IMR-90 (cell line): Measurements from ENCODE around the gene C1QL1. TPM values are rescaled to one million over a fixed set of nuclear protein-coding genes. Genes with fewer than 3 reads are reported as not detected.

Experiments
- ATAC-seq: fragments of 200-7000 bp; cut with Tn5 transposase; 2 replicates; pipeline ENCODE4 v1.9.1; 2020; ENCODE audit warnings: low read depth, mild to moderate bottlenecking, moderate library complexity
- BruUV-seq: library from RNA; stranded (reverse); fragments of 400-500 nt; replicated peaks from 2 replicates; lab custom pipeline; 2021; lab: Mats Ljungman, UMichigan
- CTCF ChIA-PET: fragments of 300-600 bp; formaldehyde crosslinking; extraction: SDS; loops from one replicate; lab custom pipeline; 2021; ENCODE audit warnings: antibody characterized with exemption; lab: Yijun Ruan, JAX
- POLR2A ChIA-PET: fragments of 300-600 bp; sonication (Branson Sonifier 250); formaldehyde crosslinking; loops from one replicate; lab custom pipeline; 2022; ENCODE audit warnings: antibody characterized with exemption; ENCODE audit not compliant: unreplicated experiment; lab: Charles Lee
- DNase-seq: peaks from one replicate; pipeline ENCODE4 v3.0.0; 2013
- H2AFZ ChIP-seq: replicated peaks from 2 replicates; pipeline ENCODE3; 2013; ENCODE audit warnings: low read length, mild to moderate bottlenecking; ENCODE audit not compliant: poor library complexity
- H2AK5ac ChIP-seq: 2 replicates; pipeline ENCODE4 v1.6.1; 2013; ENCODE audit warnings: low read depth, low read length, inconsistent platforms
- H2AK9ac ChIP-seq: replicated peaks from 2 replicates; pipeline ENCODE3; 2013; ENCODE audit warnings: mild to moderate bottlenecking, low read depth, low read length, moderate library complexity; ENCODE audit not compliant: poor library complexity
- H2BK120ac ChIP-seq: 2 replicates; pipeline ENCODE4 v1.6.1; 2013; ENCODE audit warnings: low read depth, low read length, inconsistent platforms
- H2BK15ac ChIP-seq: 3 replicates; pipeline ENCODE4 v1.6.1; 2013; ENCODE audit warnings: low read depth, low read length, inconsistent platforms
- H2BK20ac ChIP-seq: 2 replicates; pipeline ENCODE4 v1.6.1; 2013; ENCODE audit warnings: low read depth, mild to moderate bottlenecking, inconsistent platforms, low read length, moderate library complexity
- H2BK5ac ChIP-seq: 2 replicates; pipeline ENCODE4 v1.6.1; 2013; ENCODE audit warnings: mild to moderate bottlenecking, low read depth, low read length, inconsistent platforms; ENCODE audit not compliant: poor library complexity, severe bottlenecking
- H3K14ac ChIP-seq: replicated peaks from 2 replicates; pipeline ENCODE4 v1.6.1; 2013; ENCODE audit warnings: low read depth, low read length, inconsistent platforms
- H3K18ac ChIP-seq: 2 replicates; pipeline ENCODE4 v1.6.1; 2013; ENCODE audit warnings: low read depth, low read length, control low read depth
- H3K23ac ChIP-seq: 2 replicates; pipeline ENCODE4 v1.6.1; 2013; ENCODE audit warnings: low read depth, low read length, inconsistent platforms
- H3K27ac ChIP-seq: 2 replicates; pipeline ENCODE4 v1.5.1; 2013; ENCODE audit warnings: mild to moderate bottlenecking, control low read depth, low read length; ENCODE audit not compliant: insufficient read depth
- H3K27me3 ChIP-seq: 2 replicates; pipeline ENCODE4 v1.6.1; 2013; ENCODE audit warnings: low read length; ENCODE audit not compliant: control insufficient read depth, insufficient read depth
- H3K36me3 ChIP-seq: 2 replicates; pipeline ENCODE4 v1.6.1; 2013; ENCODE audit warnings: low read length, mixed read lengths; ENCODE audit not compliant: control insufficient read depth, insufficient read depth
- H3K4ac ChIP-seq: 2 replicates; pipeline ENCODE4 v1.6.1; 2013; ENCODE audit warnings: low read depth, low read length, inconsistent platforms
- H3K4me1 ChIP-seq: 2 replicates; pipeline ENCODE4 v1.6.1; 2013; ENCODE audit warnings: low read length, mixed read lengths; ENCODE audit not compliant: control insufficient read depth, insufficient read depth
- H3K4me2 ChIP-seq: 2 replicates; pipeline ENCODE4 v1.6.1; 2013; ENCODE audit warnings: low read depth, mild to moderate bottlenecking, control low read depth, low read length, moderate library complexity
- H3K4me3 ChIP-seq: 2 replicates; pipeline ENCODE4 v1.5.1; 2013; ENCODE audit warnings: low read depth, mild to moderate bottlenecking, control low read depth, low read length, moderate library complexity; ENCODE audit not compliant: insufficient read depth
- H3K56ac ChIP-seq: 2 replicates; pipeline ENCODE4 v1.6.1; 2013; ENCODE audit warnings: low read length, inconsistent platforms; ENCODE audit not compliant: insufficient read depth; ENCODE audit errors: extremely low read depth
- H3K79me1 ChIP-seq, 2 experiments: 2 replicates each; pipeline ENCODE4 v1.6.1; 2013; ENCODE audit warnings: low read length in 2 of 2, inconsistent platforms in 1 of 2, low read depth in 1 of 2
- H3K9ac ChIP-seq: 2 replicates; pipeline ENCODE4 v1.6.1; 2013; ENCODE audit warnings: low read depth, low read length, control low read depth
- H3K9me1 ChIP-seq: 2 replicates; pipeline ENCODE4 v1.6.1; 2013; ENCODE audit warnings: low read length, inconsistent platforms; ENCODE audit not compliant: insufficient read depth
- H3K9me3 ChIP-seq: 2 replicates; pipeline ENCODE4 v1.6.1; 2013; ENCODE audit warnings: low read length; ENCODE audit not compliant: control insufficient read depth, insufficient read depth
- H4K20me1 ChIP-seq: 2 replicates; pipeline ENCODE4 v1.6.1; 2013; ENCODE audit warnings: low read length, inconsistent platforms; ENCODE audit not compliant: insufficient read depth
- H4K5ac ChIP-seq: 2 replicates; pipeline ENCODE4 v1.6.1; 2013; ENCODE audit warnings: mild to moderate bottlenecking, low read depth, low read length, control low read depth
- H4K8ac ChIP-seq, 2 experiments: 2 replicates each; pipeline ENCODE4 v1.6.1; 2013; ENCODE audit warnings: low read depth in 2 of 2, low read length in 2 of 2, control low read depth in 1 of 2, inconsistent platforms in 1 of 2
- H4K91ac ChIP-seq: 2 replicates; pipeline ENCODE4 v1.6.1; 2013; ENCODE audit warnings: low read depth, low read length, inconsistent platforms; ENCODE audit not compliant: insufficient read depth
- CTCF ChIP-seq: conservative IDR thresholded peaks from 2 replicates; pipeline ENCODE4 v1.5.1; 2012; ENCODE audit warnings: mild to moderate bottlenecking, low read depth, low read length, improper control_type of control experiment
- FOS ChIP-seq: fragments of 150-350 bp; IDR thresholded peaks from 2 replicates; pipeline ENCODE4 v1.6.1; 2016; ENCODE audit warnings: low read depth, low read length
- MAZ ChIP-seq: IDR thresholded peaks from 2 replicates; pipeline ENCODE4 v1.6.1; 2012; ENCODE audit warnings: low read depth, mild to moderate bottlenecking, low read length, improper control_type of control experiment, moderate library complexity, borderline replicate concordance
- MXI1 ChIP-seq: IDR thresholded peaks from 2 replicates; pipeline ENCODE4 v1.6.1; 2012; ENCODE audit warnings: low read depth, mild to moderate bottlenecking, low read length, moderate library complexity, borderline replicate concordance
- POLR2A ChIP-seq: IDR thresholded peaks from 2 replicates; pipeline ENCODE4 v1.6.1; 2012; ENCODE audit warnings: mild to moderate bottlenecking, low read depth, low read length
- RCOR1 ChIP-seq: IDR thresholded peaks from 2 replicates; pipeline ENCODE4 v1.6.1; 2012; ENCODE audit warnings: mild to moderate bottlenecking, low read length, improper control_type of control experiment; ENCODE audit not compliant: insufficient replicate concordance
- RFX5 ChIP-seq: IDR thresholded peaks from 2 replicates; pipeline ENCODE4 v1.8.0; 2012; ENCODE audit warnings: low read depth, mild to moderate bottlenecking, low read length, moderate library complexity
- SMC3 ChIP-seq: fragments of 150-350 bp; IDR thresholded peaks from 2 replicates; pipeline ENCODE4 v1.6.1; 2016; ENCODE audit warnings: low read depth, mild to moderate bottlenecking, antibody characterized with exemption, low read length, moderate library complexity
- WGBS, 2 experiments: methylation state at CpG; one replicate each; pipeline versions ENCODE4 v1.1.5 to v1.1.7; 2013; ENCODE audit warnings: missing lambda C conversion rate in 2 of 2; ENCODE audit not compliant: insufficient read length in 1 of 2; ENCODE audit errors: extremely low coverage in 2 of 2; 5-methylcytosine and 5-hydroxymethylcytosine counted together
- dilution Hi-C: fragments of 300-500 bp; cut with HindIII; formaldehyde crosslinking; loops from one replicate; pipeline ENCODE4 v1.14.3; 2018; ENCODE audit warnings: low sequenced_read_pairs; ENCODE audit not compliant: unreplicated experiment
- in situ Hi-C: fragments of 300-500 bp; cut with MboI; formaldehyde crosslinking; loops from 3 replicates; pipeline ENCODE4 v1.14.3; 2019; ENCODE audit warnings: low sequenced_read_pairs, inconsistent platforms, mixed read lengths
- intact Hi-C: fragments of 100-400 bp; cut with micrococcal nuclease; formaldehyde crosslinking; loops from 2 replicates; pipeline ENCODE4 v1.10.0; 2022
- polyA plus RNA-seq, 3 experiments: library from polyadenylated mRNA; depleted of rRNA; stranded (reverse); fragments of >200 nt; gene quantifications; 2 replicates each; pipeline ENCODE4 v1.2.3, GENCODE V29; 2012; ENCODE audit warnings: low replicate concordance in 1 of 3
- total RNA-seq: library from RNA; depleted of rRNA; stranded (reverse); fragments of >200 nt; gene quantifications from 2 replicates; pipeline ENCODE4 v1.2.3, GENCODE V29; 2012

Gene C1QL1
- total and polyA plus RNA-seq, 2 of the 4 experiments (the other 2 are of a cell fraction) = 0.18 to 0.84 TPM

- Histone ChIP-seq H3K36me3 (peaks cover 2% of the 10 kb centered on the region; the same call in 1 of the 2 replicates), H3K18ac (no peak overlapping the region), H2BK20ac (no peak overlapping the region), H2BK5ac (no peak overlapping the region), H4K91ac (no peak overlapping the region), H3K4me1 (no peaks in the 10 kb centered on the region), H4K8ac (no peak overlapping the region), H2AK9ac (no peak overlapping the region), H2AFZ (no peak overlapping the region), H2BK15ac (no peak overlapping the region), H3K23ac (no peak overlapping the region), H3K4ac (no peak overlapping the region), H3K56ac (no peak overlapping the region), H3K4me3 (no peak overlapping the region), H3K9me1 (no peaks in the 10 kb centered on the region; the same call in 1 of the 2 replicates), H4K5ac (no peak overlapping the region), H3K27ac (no peak overlapping the region), H3K79me1 (peaks cover 17 to 31% of the 10 kb centered on the region in 2 experiments), H2AK5ac (no peak overlapping the region), H3K14ac (no peak overlapping the region), H3K27me3 (no peaks in the 10 kb centered on the region), H3K4me2 (no peak overlapping the region), H3K9me3 (no peaks in the 10 kb centered on the region), H4K20me1 (no peaks in the 10 kb centered on the region; the same call in 1 of the 2 replicates), H3K9ac (no peak overlapping the region), H2BK120ac (no peak overlapping the region)
- TF ChIP-seq SMC3 (no peak), MAZ (no peak), RFX5 (no peak), CTCF (no peak), MXI1 (no peak), RCOR1 (no peak), FOS (no peak), POLR2A (no peak)
- BruUV-seq = no TSS peak
- CTCF ChIA-PET = no interaction called here
- DNase-seq (no peak), ATAC-seq (no peak)
- POLR2A ChIA-PET = no interaction called here
- dilution Hi-C loops (no loop called here), in situ Hi-C loops (no loop called here), intact Hi-C loops (no loop called here)
- WGBS, 2 experiments = no CpG with 5 or more reads among the region's 9 CpGs
Measured at GRCh38 chr17:44935116-44935515, 33.0 kb downstream of the C1QL1 start.
